Neuronal stem cell (in vitro differentiated cells): ENCODE results near the gene ESYT3.
A peak's percentile ranks its signal among the peaks of the same experiment; 100 is the strongest.

Experiments used
- DNase-seq: peaks from one replicate; pipeline ENCODE4 v3.0.0-alpha.2; 2013; ENCODE audit warnings: low spot score
- H2AFZ ChIP-seq: one replicate; pipeline ENCODE4 v1.6.1; 2013; ENCODE audit warnings: mild to moderate bottlenecking, low read length, inconsistent platforms
- H2AK5ac ChIP-seq: 2 replicates; pipeline ENCODE4 v1.6.1; 2013; ENCODE audit warnings: low read depth, mild to moderate bottlenecking, inconsistent platforms, low read length, moderate library complexity, mixed read lengths
- H2BK120ac ChIP-seq: 2 replicates; pipeline ENCODE4 v1.6.1; 2013; ENCODE audit warnings: low read depth, mild to moderate bottlenecking, inconsistent platforms, low read length, moderate library complexity, mixed read lengths
- H2BK12ac ChIP-seq: one replicate; pipeline ENCODE4 v1.6.1; 2013; ENCODE audit warnings: low read length, inconsistent platforms
- H2BK15ac ChIP-seq: 2 replicates; pipeline ENCODE4 v1.6.1; 2013; ENCODE audit warnings: mild to moderate bottlenecking, low read length, inconsistent platforms, mixed read lengths
- H2BK5ac ChIP-seq: one replicate; pipeline ENCODE4 v1.6.1; 2013; ENCODE audit warnings: inconsistent platforms, mild to moderate bottlenecking, low read length, moderate library complexity
- H3K14ac ChIP-seq: one replicate; pipeline ENCODE4 v1.6.1; 2013; ENCODE audit warnings: low read length, inconsistent platforms
- H3K18ac ChIP-seq: 2 replicates; pipeline ENCODE4 v1.6.1; 2013; ENCODE audit warnings: low read length, inconsistent platforms
- H3K23ac ChIP-seq: 2 replicates; pipeline ENCODE4 v1.6.1; 2013; ENCODE audit warnings: low read depth, mild to moderate bottlenecking, mixed read lengths, low read length, inconsistent platforms; ENCODE audit not compliant: poor library complexity
- H3K27ac ChIP-seq: replicated peaks from 3 replicates; pipeline ENCODE4 v1.5.1; 2013; ENCODE audit warnings: low read length, inconsistent platforms
- H3K27me3 ChIP-seq, 3 experiments: 2 replicates each; pipeline ENCODE4 v1.6.1; 2013; ENCODE audit warnings: low read length in 3 of 3, mild to moderate bottlenecking in 2 of 3, inconsistent platforms in 1 of 3, low read depth in 1 of 3, mixed read lengths in 1 of 3, moderate library complexity in 1 of 3; ENCODE audit not compliant: control insufficient read depth in 3 of 3, insufficient read depth in 3 of 3
- H3K36me3 ChIP-seq, 2 donors: replicated peaks in 1 of 2; 2 replicates each; pipeline ENCODE4 v1.6.1; 2013; ENCODE audit warnings: low read length in 2 of 2; ENCODE audit not compliant: control insufficient read depth in 2 of 2, insufficient read depth in 2 of 2
- H3K4ac ChIP-seq: 2 replicates; pipeline ENCODE4 v1.6.1; 2013; ENCODE audit warnings: inconsistent platforms, mild to moderate bottlenecking, low read length, moderate library complexity
- H3K4me1 ChIP-seq, 2 donors: 1 replicate in 1 of 2; 2 replicates in 1 of 2; pipeline ENCODE4 v1.6.1; 2013; ENCODE audit warnings: low read length in 2 of 2, low read depth in 1 of 2; ENCODE audit not compliant: control insufficient read depth in 2 of 2, insufficient read depth in 1 of 2
- H3K4me2 ChIP-seq: one replicate; pipeline ENCODE4 v1.6.1; 2013; ENCODE audit warnings: mild to moderate bottlenecking, low read length, inconsistent platforms; ENCODE audit not compliant: insufficient read depth, poor library complexity, severe bottlenecking
- H3K4me3 ChIP-seq, 2 donors: 2 replicates each; pipeline ENCODE4 v1.5.1; 2013; ENCODE audit warnings: low read length in 2 of 2, mild to moderate bottlenecking in 2 of 2, inconsistent platforms in 1 of 2, moderate library complexity in 1 of 2
- H3K79me1 ChIP-seq: one replicate; pipeline ENCODE4 v1.6.1; 2013; ENCODE audit warnings: low read depth, mild to moderate bottlenecking, inconsistent platforms, low read length, moderate library complexity
- H3K9ac ChIP-seq: one replicate; pipeline ENCODE4 v1.6.1; 2013; ENCODE audit warnings: mild to moderate bottlenecking, low read depth, low read length, inconsistent platforms; ENCODE audit not compliant: poor library complexity
- H3K9me3 ChIP-seq, 2 donors: replicated peaks in 1 of 2; 2 replicates each; pipeline versions ENCODE3 to v1.6.1; 2013; ENCODE audit warnings: low read length in 2 of 2, mild to moderate bottlenecking in 2 of 2, inconsistent platforms in 1 of 2, low read depth in 1 of 2, mixed read lengths in 1 of 2, moderate library complexity in 1 of 2; ENCODE audit not compliant: control insufficient read depth in 2 of 2, insufficient read depth in 1 of 2
- H4K8ac ChIP-seq: one replicate; pipeline ENCODE4 v1.6.1; 2013; ENCODE audit warnings: low read depth, mild to moderate bottlenecking, inconsistent platforms, low read length, moderate library complexity
- H4K91ac ChIP-seq: one replicate; pipeline ENCODE4 v1.6.1; 2013; ENCODE audit warnings: low read length, low read depth, mild to moderate bottlenecking, inconsistent platforms; ENCODE audit not compliant: poor library complexity
- WGBS, 2 donors: extraction: QIAGEN DNeasy Blood & Tissue Kit; methylation state at CpG; one replicate each; pipeline ENCODE4 v1.1.7; 2013; ENCODE audit warnings: missing lambda C conversion rate in 2 of 2, mixed read lengths in 1 of 2; ENCODE audit not compliant: insufficient read length in 2 of 2, insufficient replicate concordance in 1 of 2; ENCODE audit errors: extremely low coverage in 2 of 2; 5-methylcytosine and 5-hydroxymethylcytosine counted together

Gene ESYT3

GRCh38 chr3:138417559-138417982 is 16.8 kb upstream of the ESYT3 start:
- H2BK120ac ChIP-seq: no peak overlapping the region
- no peaks in the 10 kb centered on the region for H3K79me1 ChIP-seq
- H2AK5ac ChIP-seq: no peak overlapping the region
- H2BK12ac ChIP-seq: no peak overlapping the region
- peak overlapping the region; percentile 55 for H2AFZ ChIP-seq
- H2BK5ac ChIP-seq: no peak overlapping the region
- H3K27me3 ChIP-seq: peaks cover 0 to 9% (median 0%) of the 10 kb centered on the region in 3 experiments
- no peak overlapping the region for H3K23ac ChIP-seq
- H3K4me1 ChIP-seq: no peaks in the 10 kb centered on the region
- H3K36me3 ChIP-seq: no peaks in the 10 kb centered on the region
- H2BK15ac ChIP-seq: no peak overlapping the region
- H3K4me3 ChIP-seq: no peak overlapping the region
- no peak overlapping the region for H3K14ac ChIP-seq
- DNase-seq: peak; percentile 65
- H3K27ac ChIP-seq: no peak overlapping the region
- H3K9me3 ChIP-seq: no peaks in the 10 kb centered on the region
- H3K9ac ChIP-seq: no peak overlapping the region
- no peak overlapping the region for H4K91ac ChIP-seq
- no peak overlapping the region for H3K18ac ChIP-seq
- WGBS, 2 donors: no CpG with 5 or more reads among the region's 7 CpGs
- no peak overlapping the region for H3K4ac ChIP-seq
- no peak overlapping the region for H4K8ac ChIP-seq
- H3K4me2 ChIP-seq: no peak overlapping the region

- no peaks in the 10 kb centered on the region for H3K9me3 ChIP-seq
- H3K4ac ChIP-seq: no peak overlapping the region
- no peak overlapping the region for H3K23ac ChIP-seq
- H3K9ac ChIP-seq: no peak overlapping the region
- H2BK120ac ChIP-seq: no peak overlapping the region
- H3K14ac ChIP-seq: no peak overlapping the region
- H2BK15ac ChIP-seq: no peak overlapping the region
- DNase-seq: no peak
- no peak overlapping the region for H2BK5ac ChIP-seq
- no CpG with 5 or more reads among the region's 5 CpGs for WGBS, 2 donors
- H3K4me2 ChIP-seq: no peak overlapping the region
- H3K4me1 ChIP-seq: no peaks in the 10 kb centered on the region
- no peak overlapping the region for H3K27ac ChIP-seq
- H3K79me1 ChIP-seq: no peaks in the 10 kb centered on the region
- H3K36me3 ChIP-seq: no peaks in the 10 kb centered on the region
- no peak overlapping the region for H2AFZ ChIP-seq
- H3K4me3 ChIP-seq: no peak overlapping the region
- H4K91ac ChIP-seq: no peak overlapping the region
- peaks cover 0 to 5% (median 0%) of the 10 kb centered on the region in 3 experiments for H3K27me3 ChIP-seq
- H3K18ac ChIP-seq: no peak overlapping the region
- H4K8ac ChIP-seq: no peak overlapping the region
- no peak overlapping the region for H2BK12ac ChIP-seq
- no peak overlapping the region for H2AK5ac ChIP-seq
These were observed 15.7 kb upstream of the ESYT3 start for GRCh38 chr3:138418601-138419206.

GRCh38 chr3:138423316-138423715 is 11.1 kb upstream of the ESYT3 start:
- peaks cover 0 to 5% (median 0%) of the 10 kb centered on the region in 3 experiments for H3K27me3 ChIP-seq
- no CpG with 5 or more reads among the region's 1 CpG for WGBS, 2 donors

GRCh38 chr3:138424323-138424722 is 10.1 kb upstream of the ESYT3 start:
- no CpG with 5 or more reads among the region's 2 CpGs for WGBS, 2 donors
- Histone ChIP-seq H3K4me2 (no peak overlapping the region), H2AK5ac (no peak overlapping the region), H2AFZ (no peak overlapping the region), H3K4me1 (no peaks in the 10 kb centered on the region), H3K27me3 (peaks cover 0 to 5% (median 0%) of the 10 kb centered on the region in 3 experiments), H3K9me3 (no peaks in the 10 kb centered on the region), H4K8ac (no peak overlapping the region), H2BK15ac (no peak overlapping the region), H3K79me1 (no peaks in the 10 kb centered on the region), H2BK5ac (no peak overlapping the region), H3K27ac (no peak overlapping the region), H2BK12ac (no peak overlapping the region), H3K14ac (no peak overlapping the region), H4K91ac (no peak overlapping the region), H3K36me3 (no peaks in the 10 kb centered on the region), H3K4ac (no peak overlapping the region), H3K18ac (no peak overlapping the region), H3K9ac (no peak overlapping the region), H2BK120ac (no peak overlapping the region), H3K4me3 (no peak overlapping the region), H3K23ac (no peak overlapping the region)
- no peak for DNase-seq

More at GRCh38 chr3:138423316-138423715, 11.1 kb upstream of the ESYT3 start:
- H3K36me3 ChIP-seq: no peaks in the 10 kb centered on the region
- H2BK120ac ChIP-seq: no peak overlapping the region
- H3K4ac ChIP-seq: no peak overlapping the region
- no peak for DNase-seq
- H4K91ac ChIP-seq: no peak overlapping the region
- H2AK5ac ChIP-seq: no peak overlapping the region
- no peak overlapping the region for H3K14ac ChIP-seq
- no peaks in the 10 kb centered on the region for H3K9me3 ChIP-seq
- H3K27ac ChIP-seq: no peak overlapping the region
- H2BK12ac ChIP-seq: no peak overlapping the region
- no peak overlapping the region for H2BK5ac ChIP-seq
- no peak overlapping the region for H3K4me2 ChIP-seq
- H3K9ac ChIP-seq: no peak overlapping the region
- no peak overlapping the region for H4K8ac ChIP-seq
- H3K79me1 ChIP-seq: no peaks in the 10 kb centered on the region
- H3K18ac ChIP-seq: no peak overlapping the region
- H3K4me1 ChIP-seq: no peaks in the 10 kb centered on the region
- no peak overlapping the region for H3K23ac ChIP-seq
- H2BK15ac ChIP-seq: no peak overlapping the region
- no peak overlapping the region for H2AFZ ChIP-seq
- no peak overlapping the region for H3K4me3 ChIP-seq
